ENCODE results near the gene KCNT1. TPM values are rescaled to one million over a fixed set of nuclear protein-coding genes. Genes with fewer than 3 reads are reported as not detected.

Gene KCNT1
- total RNA-seq, 1 experiment from 2014 or later: 0.17 TPM

- ChIA-PET CTCF (no interaction called here), POLR2A (no interaction called here), RAD21 (ENCODE audit: low non-redundant PET in 1 of 2, low total read pairs in 2 of 2, uncharacterized antibody in 2 of 2, unreplicated experiment in 2 of 2) (no interaction called here)
- intact Hi-C loops (cut with micrococcal nuclease): no loop called here
- no peaks in the 10 kb centered on the region for H3K9me3 ChIP-seq (ENCODE audit: control insufficient read depth in 1 of 2, insufficient read depth in 1 of 2, low read depth in 1 of 2, low read length in 2 of 2)
- no peak overlapping the region for H2AFZ ChIP-seq (ENCODE audit: low read depth, low read length, poor library complexity, severe bottlenecking)
- no peaks in the 10 kb centered on the region for H4K20me1 ChIP-seq (ENCODE audit: insufficient read depth)
- TF ChIP-seq CBX3 (IDR thresholded peaks at IDR 0.05; ENCODE audit: low read depth) (no peak), CTCF (IDR thresholded peaks at IDR 0.05 in 2 of 3, conservative IDR thresholded peaks at IDR 0.05 in 1 of 3; ENCODE audit: borderline replicate concordance in 1 of 3, insufficient read depth in 1 of 3, low read depth in 2 of 3, low read length in 2 of 3) (no peak), ZFX (IDR thresholded peaks at IDR 0.05) (no peak), RAD21 (IDR thresholded peaks at IDR 0.05; ENCODE audit: low read depth) (no peak), FOSL1 (IDR thresholded peaks at IDR 0.05; ENCODE audit: low read depth) (no peak), JUND (IDR thresholded peaks at IDR 0.05) (no peak), SP1 (IDR thresholded peaks at IDR 0.05; ENCODE audit: low read depth) (no peak), SRF (IDR thresholded peaks at IDR 0.05; ENCODE audit: low read depth) (no peak)
- peaks cover 4 to 16% of the 10 kb centered on the region in 2 experiments; a peak in 3 of 4 replicates for H3K4me1 ChIP-seq (ENCODE audit: control insufficient read depth in 1 of 2, insufficient read depth in 2 of 2, low read length in 2 of 2)
- H3K4me2 ChIP-seq (ENCODE audit: low read length): no peak overlapping the region
- no peak overlapping the region for H3K27ac ChIP-seq (ENCODE audit: low read depth, low read length)
- no peaks in the 10 kb centered on the region for H3K36me3 ChIP-seq (ENCODE audit: control insufficient read depth in 1 of 2, insufficient read depth in 2 of 2, low read length in 2 of 2)
- no peaks in the 10 kb centered on the region for H3K9me2 ChIP-seq (ENCODE audit: insufficient read depth)
- no peaks in the 10 kb centered on the region for H3K27me3 ChIP-seq (ENCODE audit: insufficient read depth, low read length)
- H3K4me3 ChIP-seq (replicated peaks in 1 of 2; ENCODE audit: low read depth in 1 of 2, low read length in 2 of 2): no peak overlapping the region
- no peaks in the 10 kb centered on the region for H3K79me2 ChIP-seq (ENCODE audit: insufficient read depth, low read length)
- no TSS peak for BruUV-seq (replicated peaks)
- ATAC-seq (no peak), DNase-seq (ENCODE audit: low read depth, low spot score) (no peak)
- no peak overlapping the region for H3K9ac ChIP-seq (ENCODE audit: low read length)
Measured at GRCh38 chr9:135689011-135689410, 13.0 kb upstream of the KCNT1 start.

GRCh38 chr9:135690836-135691570 is 11.0 kb upstream of the KCNT1 start:
- Histone ChIP-seq H3K79me2 (ENCODE audit: insufficient read depth, low read length) (no peaks in the 10 kb centered on the region), H3K4me2 (ENCODE audit: low read length) (no peak overlapping the region), H3K4me3 (replicated peaks in 1 of 2; ENCODE audit: low read depth in 1 of 2, low read length in 2 of 2) (no peak overlapping the region), H3K36me3 (ENCODE audit: control insufficient read depth in 1 of 2, insufficient read depth in 2 of 2, low read length in 2 of 2) (no peaks in the 10 kb centered on the region), H3K9me2 (ENCODE audit: insufficient read depth) (no peaks in the 10 kb centered on the region), H2AFZ (ENCODE audit: low read depth, low read length, poor library complexity, severe bottlenecking) (no peak overlapping the region), H3K9ac (ENCODE audit: low read length) (no peak overlapping the region), H3K4me1 (ENCODE audit: control insufficient read depth in 1 of 2, insufficient read depth in 2 of 2, low read length in 2 of 2) (peaks cover 4 to 16% of the 10 kb centered on the region in 2 experiments; a peak in 3 of 4 replicates), H3K27ac (ENCODE audit: low read depth, low read length) (no peak overlapping the region), H3K27me3 (ENCODE audit: insufficient read depth, low read length) (no peaks in the 10 kb centered on the region), H3K9me3 (ENCODE audit: control insufficient read depth in 1 of 2, insufficient read depth in 1 of 2, low read depth in 1 of 2, low read length in 2 of 2) (no peaks in the 10 kb centered on the region), H4K20me1 (ENCODE audit: insufficient read depth) (no peaks in the 10 kb centered on the region)
- no peak for DNase-seq (ENCODE audit: low read depth, low spot score)
- intact Hi-C loops (cut with micrococcal nuclease): no loop called here
- TF ChIP-seq SP1 (IDR thresholded peaks at IDR 0.05; ENCODE audit: low read depth) (no peak), RAD21 (IDR thresholded peaks at IDR 0.05; ENCODE audit: low read depth) (no peak), ZFX (IDR thresholded peaks at IDR 0.05) (no peak), EGR1 (IDR thresholded peaks at IDR 0.05; ENCODE audit: low read depth) (no peak), MAX (IDR thresholded peaks at IDR 0.05) (no peak), CBX3 (IDR thresholded peaks at IDR 0.05; ENCODE audit: low read depth) (no peak), EZH2 (IDR thresholded peaks at IDR 0.05) (no peak), POLR2A (IDR thresholded peaks at IDR 0.05; ENCODE audit: borderline replicate concordance, extremely low read depth, insufficient read depth, insufficient read length) (no peak), EZH2phosphoT487 (IDR thresholded peaks at IDR 0.05; ENCODE audit: borderline replicate concordance) (no peak), ZBTB33 (IDR thresholded peaks at IDR 0.05; ENCODE audit: extremely low read depth, insufficient replicate concordance, low read length) (no peak), ELF1 (IDR thresholded peaks at IDR 0.05; ENCODE audit: borderline replicate concordance, low read depth) (no peak), SRF (IDR thresholded peaks at IDR 0.05; ENCODE audit: low read depth) (no peak), CEBPB (IDR thresholded peaks at IDR 0.05; ENCODE audit: low read depth) (no peak)
- ChIA-PET POLR2A (no interaction called here), CTCF (no interaction called here), RAD21 (ENCODE audit: low non-redundant PET in 1 of 2, low total read pairs in 2 of 2, uncharacterized antibody in 2 of 2, unreplicated experiment in 2 of 2) (no interaction called here)
- no peak for ATAC-seq
- BruUV-seq (replicated peaks): no TSS peak

Data from HCT116 (cell line).